Neuronal stem cell (in vitro differentiated cells): Measurements from ENCODE around the gene NMU.

Experiments
- DNase-seq: peaks from one replicate; pipeline ENCODE4 v3.0.0-alpha.2; 2013; ENCODE audit warnings: low spot score
- H2AFZ ChIP-seq: one replicate; pipeline ENCODE4 v1.6.1; 2013; ENCODE audit warnings: mild to moderate bottlenecking, low read length, inconsistent platforms
- H2AK5ac ChIP-seq: 2 replicates; pipeline ENCODE4 v1.6.1; 2013; ENCODE audit warnings: low read depth, mild to moderate bottlenecking, inconsistent platforms, low read length, moderate library complexity, mixed read lengths
- H2BK120ac ChIP-seq: 2 replicates; pipeline ENCODE4 v1.6.1; 2013; ENCODE audit warnings: low read depth, mild to moderate bottlenecking, inconsistent platforms, low read length, moderate library complexity, mixed read lengths
- H2BK12ac ChIP-seq: one replicate; pipeline ENCODE4 v1.6.1; 2013; ENCODE audit warnings: low read length, inconsistent platforms
- H2BK15ac ChIP-seq: 2 replicates; pipeline ENCODE4 v1.6.1; 2013; ENCODE audit warnings: mild to moderate bottlenecking, low read length, inconsistent platforms, mixed read lengths
- H2BK5ac ChIP-seq: one replicate; pipeline ENCODE4 v1.6.1; 2013; ENCODE audit warnings: inconsistent platforms, mild to moderate bottlenecking, low read length, moderate library complexity
- H3K14ac ChIP-seq: one replicate; pipeline ENCODE4 v1.6.1; 2013; ENCODE audit warnings: low read length, inconsistent platforms
- H3K18ac ChIP-seq: 2 replicates; pipeline ENCODE4 v1.6.1; 2013; ENCODE audit warnings: low read length, inconsistent platforms
- H3K23ac ChIP-seq: 2 replicates; pipeline ENCODE4 v1.6.1; 2013; ENCODE audit warnings: low read depth, mild to moderate bottlenecking, mixed read lengths, low read length, inconsistent platforms; ENCODE audit not compliant: poor library complexity
- H3K27ac ChIP-seq: replicated peaks from 3 replicates; pipeline ENCODE4 v1.5.1; 2013; ENCODE audit warnings: low read length, inconsistent platforms
- H3K27me3 ChIP-seq, 3 experiments: 2 replicates each; pipeline ENCODE4 v1.6.1; 2013; ENCODE audit warnings: low read length in 3 of 3, mild to moderate bottlenecking in 2 of 3, inconsistent platforms in 1 of 3, low read depth in 1 of 3, mixed read lengths in 1 of 3, moderate library complexity in 1 of 3; ENCODE audit not compliant: control insufficient read depth in 3 of 3, insufficient read depth in 3 of 3
- H3K36me3 ChIP-seq, 2 donors: replicated peaks in 1 of 2; 2 replicates each; pipeline ENCODE4 v1.6.1; 2013; ENCODE audit warnings: low read length in 2 of 2; ENCODE audit not compliant: control insufficient read depth in 2 of 2, insufficient read depth in 2 of 2
- H3K4ac ChIP-seq: 2 replicates; pipeline ENCODE4 v1.6.1; 2013; ENCODE audit warnings: inconsistent platforms, mild to moderate bottlenecking, low read length, moderate library complexity
- H3K4me1 ChIP-seq, 2 donors: 1 replicate in 1 of 2; 2 replicates in 1 of 2; pipeline ENCODE4 v1.6.1; 2013; ENCODE audit warnings: low read length in 2 of 2, low read depth in 1 of 2; ENCODE audit not compliant: control insufficient read depth in 2 of 2, insufficient read depth in 1 of 2
- H3K4me2 ChIP-seq: one replicate; pipeline ENCODE4 v1.6.1; 2013; ENCODE audit warnings: mild to moderate bottlenecking, low read length, inconsistent platforms; ENCODE audit not compliant: insufficient read depth, poor library complexity, severe bottlenecking
- H3K4me3 ChIP-seq, 2 donors: 2 replicates each; pipeline ENCODE4 v1.5.1; 2013; ENCODE audit warnings: low read length in 2 of 2, mild to moderate bottlenecking in 2 of 2, inconsistent platforms in 1 of 2, moderate library complexity in 1 of 2
- H3K79me1 ChIP-seq: one replicate; pipeline ENCODE4 v1.6.1; 2013; ENCODE audit warnings: low read depth, mild to moderate bottlenecking, inconsistent platforms, low read length, moderate library complexity
- H3K9ac ChIP-seq: one replicate; pipeline ENCODE4 v1.6.1; 2013; ENCODE audit warnings: mild to moderate bottlenecking, low read depth, low read length, inconsistent platforms; ENCODE audit not compliant: poor library complexity
- H3K9me3 ChIP-seq, 2 donors: replicated peaks in 1 of 2; 2 replicates each; pipeline versions ENCODE3 to v1.6.1; 2013; ENCODE audit warnings: low read length in 2 of 2, mild to moderate bottlenecking in 2 of 2, inconsistent platforms in 1 of 2, low read depth in 1 of 2, mixed read lengths in 1 of 2, moderate library complexity in 1 of 2; ENCODE audit not compliant: control insufficient read depth in 2 of 2, insufficient read depth in 1 of 2
- H4K8ac ChIP-seq: one replicate; pipeline ENCODE4 v1.6.1; 2013; ENCODE audit warnings: low read depth, mild to moderate bottlenecking, inconsistent platforms, low read length, moderate library complexity
- H4K91ac ChIP-seq: one replicate; pipeline ENCODE4 v1.6.1; 2013; ENCODE audit warnings: low read length, low read depth, mild to moderate bottlenecking, inconsistent platforms; ENCODE audit not compliant: poor library complexity
- WGBS, 2 donors: extraction: QIAGEN DNeasy Blood & Tissue Kit; methylation state at CpG; one replicate each; pipeline ENCODE4 v1.1.7; 2013; ENCODE audit warnings: missing lambda C conversion rate in 2 of 2, mixed read lengths in 1 of 2; ENCODE audit not compliant: insufficient read length in 2 of 2, insufficient replicate concordance in 1 of 2; ENCODE audit errors: extremely low coverage in 2 of 2; 5-methylcytosine and 5-hydroxymethylcytosine counted together

Gene NMU

DNA sequence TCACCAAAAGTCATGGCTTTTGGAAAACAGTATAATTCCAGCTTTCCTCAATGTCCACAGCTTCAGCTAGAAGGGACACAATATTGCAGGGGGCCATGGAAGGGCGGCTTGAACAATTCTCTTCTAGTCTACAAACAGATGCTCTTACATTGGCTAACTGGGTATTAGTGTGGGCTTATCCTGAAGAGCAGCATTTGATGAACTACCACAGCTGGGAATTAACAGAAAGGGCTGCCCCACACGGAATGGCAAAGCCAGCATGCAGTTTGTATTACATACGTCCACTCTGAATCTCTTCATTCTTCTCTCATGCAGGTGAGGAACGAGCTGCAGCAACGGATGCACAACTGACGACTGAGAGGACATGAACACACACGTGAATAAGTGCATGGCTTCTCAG lies 31.1 kb downstream of the NMU start:
- no peak overlapping the region for H2BK5ac ChIP-seq
- H3K79me1 ChIP-seq, result no peaks in the 10 kb centered on the region
- H3K4ac ChIP-seq, result no peak overlapping the region
- H3K36me3 ChIP-seq, result peaks cover 0 to 86% of the 10 kb centered on the region in 2 donors
- peaks cover 0 to 2% of the 10 kb centered on the region in 2 donors for H3K4me1 ChIP-seq
- no peak overlapping the region for H3K4me2 ChIP-seq
- no peak overlapping the region for H3K18ac ChIP-seq
- H3K27ac ChIP-seq, result no peak overlapping the region
- DNase-seq, result no peak
- no peak overlapping the region for H2AK5ac ChIP-seq
- H3K23ac ChIP-seq, result no peak overlapping the region
- no peak overlapping the region for H2BK12ac ChIP-seq
- H3K9me3 ChIP-seq, result no peaks in the 10 kb centered on the region
- H4K91ac ChIP-seq, result no peak overlapping the region
- H2BK15ac ChIP-seq, result no peak overlapping the region
- no peak overlapping the region for H3K9ac ChIP-seq
- H2AFZ ChIP-seq, result no peak overlapping the region
- peak overlapping the region in 1 of 2 donors; percentile 44 for H3K4me3 ChIP-seq
- H3K14ac ChIP-seq, result no peak overlapping the region
- H4K8ac ChIP-seq, result no peak overlapping the region
- H2BK120ac ChIP-seq, result no peak overlapping the region
- H3K27me3 ChIP-seq, result no peaks in the 10 kb centered on the region
- WGBS, 2 donors, result no CpG with 5 or more reads among the region's 7 CpGs

DNA sequence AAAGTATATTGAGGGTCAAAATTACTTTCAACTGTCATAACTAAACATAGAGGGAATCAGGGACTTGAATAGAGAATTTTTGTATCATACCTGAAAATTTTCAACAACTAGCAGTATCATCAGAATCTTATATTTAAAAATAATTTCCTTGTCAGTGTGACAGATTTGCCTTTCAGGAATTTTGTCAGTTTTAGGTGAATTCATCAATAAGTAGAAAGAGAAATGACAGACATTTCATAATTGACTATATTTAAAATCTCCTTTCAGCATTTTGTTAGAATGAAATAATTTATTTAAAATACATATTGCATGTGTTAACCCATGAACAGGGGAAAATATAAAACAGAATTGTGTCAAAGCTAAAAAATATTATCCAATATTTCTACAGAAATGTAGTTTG lies 35.5 kb downstream of the NMU start:
- Histone ChIP-seq H3K4me3 (no peak overlapping the region), H3K27ac (no peak overlapping the region), H4K91ac (no peak overlapping the region), H2AK5ac (no peak overlapping the region), H3K9ac (no peak overlapping the region), H3K4me1 (peaks cover 0 to 2% of the 10 kb centered on the region in 2 donors), H2AFZ (no peak overlapping the region), H2BK5ac (no peak overlapping the region), H2BK15ac (no peak overlapping the region), H3K14ac (no peak overlapping the region), H3K9me3 (peaks cover 0 to 8% of the 10 kb centered on the region in 2 donors), H3K18ac (no peak overlapping the region), H2BK12ac (no peak overlapping the region), H3K4ac (no peak overlapping the region), H3K79me1 (no peaks in the 10 kb centered on the region), H3K4me2 (no peak overlapping the region), H3K23ac (no peak overlapping the region), H4K8ac (no peak overlapping the region), H3K36me3 (peaks cover 0 to 85% of the 10 kb centered on the region in 2 donors), H3K27me3 (no peaks in the 10 kb centered on the region), H2BK120ac (no peak overlapping the region)
- no peak for DNase-seq

DNA sequence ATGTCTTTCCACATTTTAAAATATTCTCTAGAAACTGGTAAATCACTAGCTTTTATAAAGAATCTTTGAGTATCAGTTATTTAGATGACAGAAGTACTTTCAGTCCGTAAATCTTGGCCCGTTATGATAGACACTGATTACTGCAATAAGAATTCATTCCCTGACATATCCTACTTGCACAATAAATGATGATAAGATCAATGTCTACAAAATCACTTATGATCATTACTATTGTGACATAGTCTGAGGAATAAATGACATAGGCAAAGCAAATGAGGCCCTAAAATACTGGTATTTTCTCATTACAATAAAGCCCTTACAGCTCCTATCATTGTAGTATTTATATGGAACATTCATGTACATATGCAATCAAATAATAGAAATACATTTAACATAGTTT lies 37.5 kb downstream of the NMU start:
- H2AK5ac ChIP-seq, result no peak overlapping the region
- no peaks in the 10 kb centered on the region for H3K4me1 ChIP-seq
- no CpG with 5 or more reads among the region's 2 CpGs for WGBS, 2 donors
- no peak overlapping the region for H2BK12ac ChIP-seq
- H3K36me3 ChIP-seq, result peaks cover 0 to 80% of the 10 kb centered on the region in 2 donors
- H2AFZ ChIP-seq, result no peak overlapping the region
- H3K4me2 ChIP-seq, result no peak overlapping the region
- H2BK15ac ChIP-seq, result no peak overlapping the region
- no peak overlapping the region for H3K18ac ChIP-seq
- H3K79me1 ChIP-seq, result no peaks in the 10 kb centered on the region
- H4K91ac ChIP-seq, result no peak overlapping the region
- no peak overlapping the region for H2BK120ac ChIP-seq
- H3K4ac ChIP-seq, result no peak overlapping the region
- H3K9ac ChIP-seq, result no peak overlapping the region
- no peak for DNase-seq
- H4K8ac ChIP-seq, result no peak overlapping the region
- H3K14ac ChIP-seq, result no peak overlapping the region
- H3K27ac ChIP-seq, result no peak overlapping the region
- peaks cover 0 to 8% of the 10 kb centered on the region in 2 donors for H3K9me3 ChIP-seq
- H3K4me3 ChIP-seq, result no peak overlapping the region
- no peak overlapping the region for H3K23ac ChIP-seq
- H2BK5ac ChIP-seq, result no peak overlapping the region
- H3K27me3 ChIP-seq, result no peaks in the 10 kb centered on the region

DNA sequence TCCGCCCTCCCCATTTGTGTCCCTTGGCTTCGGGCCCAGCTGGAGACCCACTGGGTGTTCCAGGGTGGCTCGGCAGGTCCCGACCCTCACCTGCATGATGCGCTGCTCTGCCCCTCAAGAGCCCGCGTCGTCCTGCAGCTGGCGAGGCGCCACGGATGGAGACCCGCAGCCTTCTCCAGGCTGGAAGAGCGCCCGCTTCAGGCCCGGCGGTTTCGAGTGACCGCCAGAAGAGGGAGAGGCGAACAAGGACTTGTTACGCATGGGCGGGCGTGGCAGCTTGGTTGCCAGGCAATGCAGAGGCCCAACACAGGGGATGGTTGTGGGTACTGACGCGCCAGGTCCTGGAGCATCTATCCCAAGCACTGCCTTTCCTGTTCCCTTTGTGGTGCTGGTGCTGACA lies 44.1 kb downstream of the NMU start, which contains the start of gene PDCL2:
Gene PDCL2, minus strand, starts transcription at position 232 of the 400 bp plus-strand sequence. Its CDS starts 136 bp downstream, at position 96.
- Histone ChIP-seq H3K79me1 (no peaks in the 10 kb centered on the region), H4K8ac (no peak within 1 kb of the TSS), H2AFZ (no peak within 1 kb of the TSS), H3K14ac (no peak within 1 kb of the TSS), H4K91ac (no peak within 1 kb of the TSS), H3K27me3 (no peaks in the 10 kb centered on the region), H3K36me3 (peaks cover 0 to 36% of the 10 kb centered on the region in 2 donors), H3K4me1 (no peaks in the 10 kb centered on the region), H3K18ac (peak within 1 kb of the TSS; percentile 27), H3K9me3 (peaks cover 0 to 3% of the 10 kb centered on the region in 2 donors), H3K4me3 (no peak within 1 kb of the TSS), H2AK5ac (peak within 1 kb of the TSS; percentile 61), H2BK12ac (no peak within 1 kb of the TSS), H3K27ac (no peak within 1 kb of the TSS), H2BK5ac (no peak within 1 kb of the TSS), H3K23ac (peak within 1 kb of the TSS; percentile 34), H3K4ac (no peak within 1 kb of the TSS), H3K4me2 (no peak within 1 kb of the TSS), H2BK120ac (no peak within 1 kb of the TSS), H3K9ac (no peak within 1 kb of the TSS), H2BK15ac (no peak within 1 kb of the TSS)
- no CpG with 5 or more reads among the region's 24 CpGs for WGBS, 2 donors
- DNase-seq, result no peak
